ENCODE data around the gene SMIM1. TPM values are rescaled to one million over a fixed set of nuclear protein-coding genes. Genes with fewer than 3 reads are reported as not detected.
"Not testable (repeated sequence)": the region's sequence is repeated elsewhere in the genome, so short reads cannot be mapped to it uniquely, and the experiment has no call there.

The SMIM1 gene
- total RNA-seq, 1 experiment from 2014 or later, result not detected

DNA sequence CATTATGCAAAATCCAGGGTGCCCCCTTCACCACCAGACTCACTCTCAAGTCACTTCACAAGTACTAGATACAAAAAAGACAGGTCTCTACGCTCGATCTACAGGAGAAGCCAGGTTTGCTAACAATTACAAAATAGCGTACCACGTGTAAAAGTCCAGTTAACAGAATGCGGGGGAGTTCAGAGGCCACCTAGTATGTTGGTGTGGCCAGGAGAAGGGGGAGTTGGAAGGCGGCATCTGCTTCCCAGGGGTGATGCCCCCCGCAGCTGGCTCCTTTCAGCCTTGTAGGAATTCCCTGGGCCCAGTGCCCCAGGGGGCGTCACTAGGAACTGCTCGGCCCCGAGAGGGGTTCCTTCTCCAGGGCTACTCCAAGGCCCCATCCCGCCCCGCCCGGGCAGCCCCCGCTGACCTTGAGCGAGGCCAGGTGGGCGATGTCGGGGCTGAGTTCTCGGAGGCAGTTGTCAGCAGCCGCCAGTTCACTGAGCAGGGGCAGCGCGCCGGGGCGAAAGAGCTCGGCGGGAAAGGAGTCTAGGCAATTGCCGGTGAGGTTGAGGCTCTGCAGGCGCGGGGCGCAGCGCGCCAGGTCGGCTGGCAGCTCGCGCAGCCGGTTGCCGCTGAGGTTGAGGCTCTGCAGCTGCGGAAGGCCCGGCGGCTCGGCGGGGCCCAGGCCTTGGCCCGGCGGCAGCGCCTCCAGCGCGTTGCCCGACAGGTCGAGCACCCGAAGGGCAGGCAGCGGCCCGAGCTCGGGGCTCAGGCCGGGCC is 23.1 kb downstream of the SMIM1 start:
- no peak for DNase-seq (ENCODE audit: low read depth)

DNA sequence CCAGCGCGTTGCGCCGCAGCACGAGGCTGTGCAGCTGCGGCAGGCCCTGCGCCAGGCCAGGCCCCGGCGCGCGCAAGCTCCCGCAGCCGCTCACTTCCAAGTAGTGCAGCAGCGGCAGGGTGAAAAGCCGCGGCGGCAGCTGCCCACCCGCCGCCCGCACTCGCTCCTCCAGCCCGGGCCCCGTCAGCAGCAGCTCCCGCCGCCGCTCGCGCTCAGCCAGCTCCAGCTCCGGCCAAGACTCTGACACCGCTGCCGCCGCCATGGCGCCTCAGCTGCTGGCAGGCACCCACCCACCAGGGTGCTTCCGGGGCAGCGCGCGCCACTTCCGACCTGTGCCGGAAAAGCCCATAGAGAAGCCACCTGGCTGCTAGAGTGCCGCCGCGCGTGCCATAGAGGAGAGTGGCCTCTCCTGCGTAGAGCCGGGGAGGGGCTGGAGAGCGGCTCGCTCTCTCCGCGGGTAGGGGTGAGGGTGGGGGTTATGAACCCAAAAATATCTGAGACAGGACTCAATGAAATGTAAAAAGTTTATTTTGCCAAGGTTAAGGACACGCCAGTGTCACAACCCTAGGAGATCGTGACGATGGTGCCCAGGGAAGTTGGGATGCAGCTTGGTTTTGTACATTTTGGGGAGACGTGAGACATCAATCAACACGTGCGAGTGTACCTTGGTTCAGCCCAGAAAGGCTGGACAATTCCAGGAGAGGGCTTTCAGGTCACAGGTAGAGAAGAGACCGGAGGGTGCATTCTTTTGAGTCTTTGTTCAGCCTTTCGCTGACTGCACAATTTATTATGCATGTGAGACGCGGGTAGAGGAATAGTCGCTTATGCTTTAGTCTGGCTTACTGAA is 23.9 kb downstream of the SMIM1 start, which contains the start of gene LRRC47:
TSS of gene LRRC47 (minus strand) at position 284 of the 847 bp plus-strand sequence. CDS start at position 262, 22 bp downstream.
- DNase-seq (ENCODE audit: low read depth), result peak; percentile 90

DNA sequence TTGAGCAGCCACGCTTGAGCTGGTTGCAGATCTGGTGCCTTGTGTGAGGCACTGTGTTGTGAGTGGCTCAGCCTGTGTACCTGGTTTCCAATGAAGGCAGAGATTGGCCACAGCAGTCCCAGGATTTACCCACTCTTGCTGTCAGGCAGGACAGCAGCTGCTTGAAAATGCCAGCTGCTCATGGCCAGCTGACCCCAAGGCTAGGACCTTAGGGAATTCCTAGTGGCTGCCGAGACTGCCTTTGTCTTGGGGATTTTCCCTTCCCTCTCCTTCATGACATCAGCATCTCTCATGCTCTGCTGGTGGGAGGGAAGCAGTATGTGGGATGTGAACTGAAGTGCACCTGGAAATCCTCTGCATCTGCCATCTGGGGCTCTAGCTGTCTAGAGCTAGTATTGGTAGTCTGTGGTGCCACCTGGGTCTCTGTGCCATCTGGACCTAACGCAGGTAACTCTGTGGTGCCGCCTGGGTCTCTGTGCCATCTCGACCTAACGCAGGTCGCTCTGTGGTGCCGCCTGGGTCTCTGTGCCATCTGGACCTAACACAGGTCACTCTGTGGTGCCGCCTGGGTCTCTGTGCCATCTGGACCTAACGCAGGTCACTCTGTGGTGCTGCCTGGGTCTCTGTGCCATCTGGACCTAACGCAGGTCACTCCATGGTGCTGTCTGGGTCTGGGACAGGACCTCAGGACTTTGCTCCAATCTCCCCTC is 27.6 kb downstream of the SMIM1 start:
- DNase-seq (ENCODE audit: low read depth), result peak; percentile 15

DNA sequence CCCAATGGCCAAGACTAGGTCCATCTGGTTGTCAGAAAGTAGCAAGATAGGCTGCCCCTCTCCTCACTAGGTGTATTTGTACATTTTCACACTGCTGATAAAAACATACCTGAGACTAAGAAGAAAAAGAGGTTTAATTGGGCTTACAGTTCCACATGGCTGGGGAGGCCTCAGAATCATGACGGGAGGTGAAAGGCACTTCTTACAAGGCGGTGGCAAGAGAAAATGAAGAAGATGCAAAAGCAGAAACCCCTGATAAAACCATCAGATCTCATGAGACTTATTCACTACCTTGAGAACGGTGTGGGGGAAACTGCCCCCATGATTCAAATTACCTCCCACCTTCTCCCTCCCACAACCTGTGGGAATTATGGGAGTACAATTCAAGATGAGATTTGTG is 28.2 kb downstream of the SMIM1 start:
- DNase-seq (ENCODE audit: low read depth), result not testable (repeated sequence)

DNA sequence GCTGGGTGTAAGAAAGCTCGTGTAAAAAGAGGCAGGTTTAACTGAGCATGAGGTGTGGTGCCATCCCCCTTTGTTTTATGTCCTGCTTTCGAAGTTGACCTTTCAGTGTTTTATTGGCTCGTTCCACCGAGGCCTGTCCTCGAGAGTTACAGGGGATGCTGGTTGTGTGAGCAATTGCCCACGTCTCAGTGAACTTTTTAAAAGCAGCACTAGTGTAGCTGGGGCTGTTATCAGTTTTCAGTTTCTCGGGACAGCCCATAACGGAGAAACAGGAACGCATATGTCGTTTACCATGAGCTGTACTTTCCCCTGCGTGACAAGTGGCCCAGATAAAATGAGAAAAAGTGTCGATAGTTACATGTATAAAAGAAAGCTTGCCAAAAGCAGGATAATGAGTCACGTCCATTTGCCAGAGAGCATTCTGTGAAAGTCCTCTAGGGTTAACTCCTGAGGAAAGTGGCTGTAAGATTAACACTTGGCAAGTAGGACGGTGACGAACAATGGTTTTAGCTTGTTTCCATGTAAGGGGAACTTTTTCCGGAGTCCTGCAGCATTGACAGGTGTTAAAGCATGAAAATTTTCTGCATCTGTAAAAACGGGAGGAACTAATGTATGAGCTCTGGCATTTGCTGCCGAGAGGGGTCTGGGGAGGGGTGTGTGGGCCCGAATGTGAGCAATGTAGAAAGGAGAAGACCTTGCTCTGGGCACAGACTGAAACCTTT is 31.5 kb downstream of the SMIM1 start:
- DNase-seq (ENCODE audit: low read depth), result peak; percentile 44

DNA sequence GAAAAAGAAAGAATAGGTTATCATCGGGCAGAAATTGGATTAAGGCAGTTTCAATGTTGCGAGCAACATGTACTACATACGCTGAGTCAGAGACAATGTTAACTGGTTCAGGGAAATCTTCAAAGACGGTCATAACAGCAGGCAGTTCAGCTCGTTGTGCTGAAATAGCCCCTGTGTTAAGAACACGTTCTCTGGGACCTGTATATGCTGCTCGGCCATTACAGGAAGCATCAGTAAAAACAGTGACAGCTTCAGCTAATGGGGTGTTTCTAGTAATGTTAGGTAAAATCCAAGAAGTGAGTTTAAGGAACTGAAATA is 32.0 kb downstream of the SMIM1 start:
- peak; percentile 18 for DNase-seq (ENCODE audit: low read depth)

DNA sequence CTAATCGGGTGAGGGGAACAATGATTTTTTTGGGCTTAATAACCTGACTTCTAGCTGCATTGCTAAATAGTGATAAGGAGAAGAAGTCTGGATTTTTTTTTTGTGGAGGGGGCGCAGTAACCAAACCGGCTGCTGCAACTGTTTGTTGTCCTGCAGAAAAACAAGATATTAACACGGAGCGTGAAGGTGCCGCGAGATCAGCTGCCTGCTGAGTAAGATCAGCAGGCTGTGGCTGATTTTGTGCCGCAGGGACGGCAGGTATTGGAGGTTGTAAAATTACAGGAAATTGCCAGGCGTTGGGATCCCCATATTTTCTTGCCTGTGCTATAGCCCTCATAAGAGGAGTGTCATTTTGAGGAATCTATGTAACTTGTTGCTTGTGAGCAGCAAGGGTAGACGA is 32.5 kb downstream of the SMIM1 start:
- no peak for DNase-seq (ENCODE audit: low read depth)

DNA sequence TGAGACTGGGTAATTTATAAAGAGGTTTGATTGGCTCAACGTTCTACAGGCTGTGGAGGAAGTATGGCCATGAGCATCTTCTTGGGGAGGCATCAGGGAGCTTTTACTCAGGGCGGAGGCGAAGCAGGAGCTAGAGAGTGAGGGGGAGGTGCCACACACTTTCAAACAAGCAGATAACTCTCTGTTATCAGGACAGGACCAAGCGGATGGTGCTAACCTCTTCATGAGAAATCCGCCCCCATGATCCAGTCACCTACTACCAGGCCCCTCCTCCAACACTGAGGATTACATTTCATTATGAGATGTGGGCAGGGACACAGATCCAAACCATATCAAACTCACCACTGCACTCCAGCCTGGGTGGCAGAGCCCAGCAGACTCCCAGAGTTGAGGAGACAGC is 35.2 kb downstream of the SMIM1 start:
- DNase-seq (ENCODE audit: low read depth), result no peak

DNA sequence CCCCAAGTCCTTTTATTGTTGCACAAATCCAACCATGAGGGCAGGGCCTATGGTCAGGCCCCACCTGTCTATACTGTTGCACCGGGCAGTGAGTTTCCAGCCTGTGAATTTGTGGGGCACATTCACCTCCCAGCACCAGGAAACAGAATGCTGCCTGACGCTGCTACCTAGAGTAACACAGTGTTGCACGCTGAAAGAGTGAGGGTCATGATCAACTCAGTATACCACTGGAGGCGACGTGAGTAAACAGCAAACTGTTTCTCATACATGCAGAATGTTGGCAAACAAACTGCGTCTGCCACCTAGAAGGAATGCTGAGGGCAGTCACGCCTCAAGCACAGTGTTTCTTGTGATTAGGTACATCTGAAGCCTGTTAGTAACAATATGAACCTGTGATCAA is 37.1 kb downstream of the SMIM1 start:
- no peak for DNase-seq (ENCODE audit: low read depth)

DNA sequence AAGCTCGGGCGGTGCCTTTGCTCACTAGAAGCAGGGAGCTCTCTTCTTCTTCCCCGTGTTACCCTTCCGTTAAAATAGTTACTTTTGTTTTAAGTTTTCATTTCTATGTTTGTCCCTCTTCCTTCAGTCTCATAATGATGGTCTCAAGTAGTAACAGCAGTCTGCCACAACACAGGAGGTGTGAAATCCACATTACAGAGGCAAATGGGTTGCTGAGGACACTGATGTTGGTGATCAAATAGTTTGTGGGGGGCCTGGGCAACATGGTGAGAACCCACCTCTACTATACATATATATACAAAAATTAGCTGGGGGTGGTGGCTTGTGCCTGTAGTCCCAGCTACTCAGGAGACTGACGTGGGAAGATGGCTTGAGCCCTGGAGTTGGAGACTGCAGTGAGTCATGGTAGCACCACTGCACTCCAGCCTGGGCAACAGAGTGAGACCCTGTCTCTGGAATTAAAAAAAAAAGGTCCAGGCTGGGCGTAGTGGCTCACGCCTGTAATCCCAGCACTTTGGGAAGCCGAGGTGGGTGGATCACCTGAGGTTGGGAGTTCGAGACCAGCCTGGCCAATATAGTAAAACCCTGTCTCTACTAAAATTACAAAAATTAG is 37.7 kb downstream of the SMIM1 start:
- DNase-seq (ENCODE audit: low read depth), result not testable (repeated sequence)

DNA sequence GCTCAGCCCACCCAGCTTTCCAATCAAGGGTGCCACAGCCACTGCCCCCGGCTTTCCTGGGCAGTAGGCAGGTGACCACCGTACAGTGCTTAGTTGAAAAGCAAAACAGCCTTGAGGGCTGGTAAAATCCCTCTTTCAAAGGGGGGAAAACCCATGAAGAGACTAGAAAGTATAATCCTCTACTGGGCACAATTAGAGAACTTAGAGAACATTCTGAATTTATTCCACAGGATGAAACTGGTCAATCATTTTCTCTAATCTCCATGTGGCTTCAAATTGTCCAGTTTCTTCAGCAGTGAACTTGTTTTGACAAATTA is 39.0 kb downstream of the SMIM1 start:
- no peak for DNase-seq (ENCODE audit: low read depth)

DNA sequence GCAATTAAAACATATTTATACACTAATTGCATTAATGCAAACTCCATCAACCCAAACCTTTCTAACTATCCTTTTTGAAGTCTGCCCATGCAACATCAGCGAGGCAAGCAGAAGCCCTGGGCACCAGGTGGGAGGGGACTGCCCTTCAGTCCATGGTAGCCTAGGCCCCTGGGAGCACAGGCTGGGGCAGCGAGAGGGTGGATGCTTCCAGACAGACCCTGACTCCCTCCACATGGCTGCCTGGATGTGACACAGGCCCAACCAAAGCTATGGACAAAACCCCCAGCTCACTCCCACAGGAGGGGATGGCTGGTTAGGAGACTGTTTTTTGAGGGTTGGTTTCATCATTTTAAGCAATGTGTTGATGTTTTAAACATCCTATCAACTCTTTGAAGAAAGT is 41.5 kb downstream of the SMIM1 start:
- no peak for DNase-seq (ENCODE audit: low read depth)

DNA sequence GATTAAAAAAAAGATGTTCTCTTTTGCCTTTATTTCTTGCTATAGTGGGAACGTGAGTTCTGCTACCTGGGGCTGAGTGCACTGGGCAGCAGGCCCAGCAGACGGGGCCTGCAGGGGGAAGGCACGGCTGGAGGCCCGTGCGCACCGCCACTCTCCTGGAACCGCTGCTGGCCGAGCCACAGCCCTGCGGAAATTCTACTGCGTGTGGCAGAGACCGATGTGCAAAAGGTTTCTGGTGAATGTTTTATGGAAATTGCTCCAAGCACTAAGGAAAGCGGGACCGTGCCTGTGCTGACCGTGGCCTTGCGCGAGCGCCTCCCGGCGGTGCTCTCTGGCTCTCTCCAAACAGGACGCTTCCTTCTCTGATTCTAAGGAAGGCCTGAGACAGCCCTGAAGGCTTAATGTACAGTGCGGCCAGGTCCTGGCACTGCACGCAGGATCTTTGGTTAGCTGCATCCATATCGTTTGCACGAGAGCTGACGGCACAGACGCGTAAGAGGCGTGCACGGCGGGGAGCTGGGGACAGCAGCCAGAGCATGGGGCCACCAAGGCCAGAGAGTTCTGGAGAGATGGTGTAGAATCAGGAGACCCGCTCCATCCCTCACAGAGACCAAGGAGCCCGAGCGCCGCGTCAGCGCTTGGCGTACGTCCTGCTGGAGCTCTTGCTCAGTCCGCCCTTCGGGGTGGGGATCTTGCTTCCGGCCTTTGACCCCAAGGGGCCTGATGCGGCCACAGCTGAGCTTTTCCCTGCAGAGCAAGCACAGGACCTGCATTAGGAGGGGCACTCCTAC is 42.4 kb downstream of the SMIM1 start:
- DNase-seq (ENCODE audit: low read depth), result no peak

DNA sequence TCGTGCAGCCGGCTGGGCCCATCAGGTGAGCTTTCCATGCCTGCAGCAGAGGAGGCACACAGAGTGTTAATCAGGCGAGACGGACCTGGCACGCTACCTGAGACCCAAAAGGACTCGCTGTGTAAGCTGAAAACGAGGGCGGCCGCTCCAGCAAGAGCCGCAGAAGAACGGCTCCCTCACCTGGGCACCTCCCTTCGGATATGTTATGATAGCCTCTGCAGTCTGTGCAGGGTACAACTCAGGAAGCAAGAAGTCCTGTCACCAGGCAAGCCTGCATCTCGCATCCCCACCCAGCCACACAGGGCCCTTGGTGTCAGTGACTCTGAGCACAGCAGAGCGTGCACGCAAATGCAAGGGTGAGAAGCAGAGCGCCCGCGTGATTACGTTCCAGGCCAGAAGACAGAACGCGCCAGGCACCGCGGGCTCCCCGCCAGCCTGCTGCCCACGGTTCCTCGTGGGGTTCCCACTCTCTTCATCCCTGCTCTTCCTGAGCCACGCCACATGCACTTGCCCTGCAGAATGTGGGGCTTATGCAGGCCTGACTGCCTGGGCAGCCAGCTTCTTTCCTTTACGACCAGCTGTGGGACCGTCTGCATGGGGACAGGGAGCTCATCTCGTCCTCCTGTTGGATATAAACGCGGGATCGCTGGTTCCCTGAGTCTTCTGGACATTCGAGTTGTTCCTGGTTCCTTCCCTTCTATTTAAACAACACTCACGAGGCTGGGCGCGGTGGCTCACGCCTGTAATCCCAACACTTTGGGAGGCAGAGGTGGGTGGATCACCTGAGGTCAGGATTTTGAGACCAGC is 44.0 kb downstream of the SMIM1 start:
- no peak for DNase-seq (ENCODE audit: low read depth)

DNA sequence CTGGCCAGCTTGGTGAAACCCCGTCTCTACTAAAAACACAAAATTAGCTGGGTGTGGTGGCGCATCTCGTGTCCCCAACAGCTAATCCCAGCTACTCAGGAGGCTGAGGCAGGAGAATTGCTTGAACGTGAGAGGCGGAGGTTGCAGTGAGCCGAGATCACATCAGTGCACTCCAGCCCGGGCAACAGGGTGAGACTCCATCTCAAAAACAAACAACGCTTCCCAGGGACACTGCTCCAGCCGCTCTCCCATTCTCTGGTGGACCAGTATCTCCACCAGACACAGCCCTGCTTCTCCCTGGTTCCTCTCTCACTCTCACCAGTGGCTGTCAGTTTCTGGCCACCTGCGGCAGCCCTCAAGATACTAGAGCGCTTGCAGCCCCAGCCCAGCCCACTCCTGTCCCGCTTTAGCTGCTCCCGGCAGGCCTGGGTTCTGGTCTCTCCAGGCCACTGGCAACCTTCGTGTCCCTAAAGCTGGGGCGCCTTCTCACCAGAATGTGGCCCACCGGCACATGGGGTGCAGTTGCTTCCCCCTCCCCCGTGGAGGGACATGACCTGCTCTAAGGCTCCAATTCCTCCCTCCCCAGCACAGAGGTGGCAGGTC is 44.7 kb downstream of the SMIM1 start:
- no peak for DNase-seq (ENCODE audit: low read depth)

DNA sequence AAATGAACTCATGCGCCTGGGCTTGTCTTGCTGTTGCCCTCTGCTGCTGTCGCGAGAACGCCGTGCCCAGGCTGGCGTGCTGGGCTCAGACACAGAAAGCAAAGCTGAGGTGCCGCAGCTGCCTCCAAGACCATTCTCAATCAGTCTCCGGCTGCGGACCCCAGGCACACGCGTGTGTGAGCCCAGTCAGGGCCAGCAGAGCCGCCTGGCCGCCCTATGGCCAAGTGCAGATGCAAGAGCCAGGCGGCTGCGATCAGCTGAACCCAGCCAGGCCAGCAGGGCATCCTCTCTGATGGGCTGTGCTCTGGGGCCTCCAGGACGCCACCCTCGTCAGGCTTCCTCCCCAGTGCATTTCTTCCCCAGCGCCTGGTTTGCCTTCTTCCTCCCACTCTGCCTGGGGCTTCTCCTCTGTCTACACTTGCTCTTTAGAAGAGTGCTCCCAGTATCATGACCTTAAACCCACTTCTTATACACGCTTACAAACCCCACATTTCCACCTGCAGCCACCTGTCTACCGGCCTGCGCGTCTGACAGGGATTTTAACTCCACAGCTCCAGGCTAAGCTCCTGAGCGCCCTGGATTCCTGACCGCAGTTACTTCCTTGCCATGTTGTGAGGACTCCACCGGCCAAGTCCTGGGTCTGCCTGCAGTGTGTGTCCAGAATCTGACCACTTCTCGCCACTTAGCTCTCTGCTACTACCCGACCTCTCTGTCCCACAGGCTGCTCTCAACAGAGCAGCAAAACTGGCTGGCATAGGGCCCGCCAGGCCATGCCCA is 45.5 kb downstream of the SMIM1 start:
- DNase-seq (ENCODE audit: low read depth), result no peak

DNA sequence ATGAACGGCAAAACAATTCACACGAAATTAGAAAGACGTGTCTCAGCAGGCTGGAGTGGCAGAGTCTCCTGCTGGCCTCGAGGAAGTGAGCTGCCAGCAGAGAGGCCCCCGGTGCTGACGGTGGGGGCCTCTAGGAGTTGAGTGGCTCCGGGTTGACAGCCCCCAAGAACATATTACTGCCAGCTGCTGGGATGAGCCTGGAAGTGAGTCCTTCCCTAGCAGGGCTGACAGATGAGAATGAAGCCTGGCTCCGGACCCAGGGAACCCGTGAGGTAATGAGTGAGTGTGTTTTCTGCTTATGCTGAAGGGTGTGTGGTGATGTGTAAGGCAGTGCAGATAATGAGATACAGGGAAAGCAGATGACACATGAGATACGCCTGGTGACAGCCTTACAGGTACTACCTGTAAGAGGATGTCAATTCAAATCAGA is 47.2 kb downstream of the SMIM1 start:
- no peak for DNase-seq (ENCODE audit: low read depth)

DNA sequence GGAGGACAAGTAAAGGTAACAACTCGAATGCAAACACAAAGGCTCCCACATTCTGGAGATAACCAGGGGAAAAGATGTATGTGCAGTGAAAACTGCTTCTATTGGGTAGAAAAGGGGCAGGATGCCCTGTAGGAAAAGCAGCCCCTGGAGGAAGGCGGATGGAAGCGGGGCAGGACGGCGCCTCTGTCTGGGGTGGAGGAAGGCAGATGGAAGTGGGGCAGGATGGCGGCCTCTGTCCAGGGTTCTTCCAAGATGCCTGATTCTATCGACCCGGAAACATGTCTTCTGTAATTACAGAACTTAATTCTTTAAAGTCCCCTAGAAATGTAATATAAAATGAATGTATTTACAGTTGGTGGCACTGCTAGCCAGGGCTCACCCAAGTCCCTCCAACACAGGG is 47.8 kb downstream of the SMIM1 start:
- no peak for DNase-seq (ENCODE audit: low read depth)

DNA sequence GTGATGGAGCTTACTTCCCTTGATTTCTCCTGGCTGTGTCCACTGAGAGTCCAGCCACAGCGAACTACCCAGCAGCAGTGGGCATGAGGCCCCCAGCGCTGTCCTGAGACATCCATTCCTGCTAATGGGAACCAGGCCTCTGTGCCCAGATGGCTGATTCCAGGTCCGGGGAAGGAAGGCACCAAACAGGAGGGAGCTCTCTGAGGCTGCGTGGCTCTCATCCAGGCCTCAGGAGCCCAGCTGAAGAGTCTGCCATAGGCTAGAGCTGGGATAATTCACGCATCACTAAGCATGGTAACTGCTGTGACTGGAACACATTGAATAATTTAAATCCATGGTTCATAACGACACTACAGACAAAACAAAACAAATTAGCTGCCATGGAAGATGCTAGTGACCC is 48.5 kb downstream of the SMIM1 start:
- DNase-seq (ENCODE audit: low read depth), result no peak
